NCI-H524 (cell line): Measurements from ENCODE around the gene CEP72.
"Not testable (repeated sequence)": the region's sequence is repeated elsewhere in the genome, so short reads cannot be mapped to it uniquely, and the experiment has no call there.

Experiments
- DNase-seq, 2 experiments: peaks; one replicate each; lab custom pipeline; 2025; lab: John Stamatoyannopoulos, UW

Gene CEP72

GRCh38 chr5:600886-601541 lies 11.1 kb upstream of the CEP72 start:
- DNase-seq = no peak

GRCh38 chr5:601771-602465 lies 10.2 kb upstream of the CEP72 start:
- no peak for DNase-seq

DNA sequence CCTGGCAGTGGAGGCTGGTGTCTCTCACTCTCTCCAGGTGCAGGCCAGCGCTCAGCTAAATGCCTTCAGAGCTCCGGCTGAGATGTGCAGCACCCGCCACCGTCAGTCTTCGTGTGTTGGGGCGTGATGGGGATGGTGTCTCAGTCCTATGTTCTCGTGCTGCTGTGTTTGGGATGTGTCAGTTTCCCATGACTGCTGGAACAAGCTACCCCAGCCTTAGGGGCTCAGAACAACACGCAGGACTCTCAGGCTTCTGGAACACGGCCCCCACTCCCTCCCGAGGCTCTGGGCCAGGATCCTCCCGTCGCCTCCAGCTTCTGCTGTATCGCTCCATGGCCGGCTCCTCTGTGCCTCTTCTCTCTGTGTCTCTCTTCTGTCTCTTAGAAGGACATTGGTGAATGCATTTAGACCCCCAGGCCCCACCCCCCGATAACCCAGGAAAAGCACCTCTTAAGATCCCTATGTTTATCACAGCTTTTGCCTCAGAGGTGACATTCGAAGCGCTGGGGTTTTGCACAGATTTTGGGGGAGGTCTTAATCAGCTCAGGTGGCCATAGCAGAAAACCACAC lies 9.6 kb upstream of the CEP72 start:
- DNase-seq = no peak

DNA sequence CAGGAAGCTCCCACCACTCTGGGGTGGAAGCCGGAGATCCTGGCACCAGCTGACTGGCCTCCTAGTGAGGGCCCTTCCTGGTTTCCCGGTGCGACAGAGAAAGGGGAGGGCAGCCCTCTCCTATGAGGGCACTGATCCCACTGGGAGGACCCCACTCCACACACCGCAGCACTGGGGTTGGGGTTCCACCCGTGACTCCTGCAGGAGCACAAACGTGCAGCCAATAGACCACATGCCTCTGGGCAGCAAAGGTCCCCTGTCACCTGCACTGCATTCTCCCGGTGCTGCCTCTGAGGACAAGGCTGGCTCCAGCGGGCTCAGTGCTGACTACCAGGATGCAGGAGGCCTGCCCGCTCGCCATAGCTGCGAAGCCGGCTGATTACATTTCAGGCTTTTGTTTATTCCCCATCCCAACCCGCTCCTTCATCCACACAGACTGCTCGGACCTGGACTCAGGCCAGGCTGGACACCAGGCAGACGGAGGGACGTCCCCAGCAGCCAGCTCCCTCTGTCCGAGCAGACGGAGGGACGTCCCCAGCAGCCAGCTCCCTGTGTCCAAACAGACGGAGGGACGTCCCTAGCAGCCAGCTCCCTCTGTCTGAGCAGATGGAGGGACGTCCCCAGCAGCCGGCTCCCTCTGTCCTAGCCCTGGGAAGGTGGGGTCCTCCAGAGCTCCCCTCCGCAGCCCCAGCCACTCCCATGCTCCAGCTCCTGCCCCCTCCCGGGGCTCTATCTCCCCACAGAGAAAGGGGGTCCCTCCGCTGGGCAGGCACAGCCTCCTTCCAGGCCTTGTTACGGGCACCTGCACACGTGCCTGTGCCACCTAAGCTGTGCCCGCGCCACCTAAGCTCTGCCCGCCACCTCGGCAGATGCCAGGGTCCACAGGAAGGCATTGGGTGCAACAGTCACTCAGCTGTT lies 8.8 kb upstream of the CEP72 start:
- DNase-seq = peak in 1 of 2 experiments; percentile 24

- DNase-seq = no peak
Observed at GRCh38 chr5:604391-604831, 7.7 kb upstream of the CEP72 start.

- not testable (repeated sequence) for DNase-seq
Observed at GRCh38 chr5:605090-605489, 7.0 kb upstream of the CEP72 start.

DNA sequence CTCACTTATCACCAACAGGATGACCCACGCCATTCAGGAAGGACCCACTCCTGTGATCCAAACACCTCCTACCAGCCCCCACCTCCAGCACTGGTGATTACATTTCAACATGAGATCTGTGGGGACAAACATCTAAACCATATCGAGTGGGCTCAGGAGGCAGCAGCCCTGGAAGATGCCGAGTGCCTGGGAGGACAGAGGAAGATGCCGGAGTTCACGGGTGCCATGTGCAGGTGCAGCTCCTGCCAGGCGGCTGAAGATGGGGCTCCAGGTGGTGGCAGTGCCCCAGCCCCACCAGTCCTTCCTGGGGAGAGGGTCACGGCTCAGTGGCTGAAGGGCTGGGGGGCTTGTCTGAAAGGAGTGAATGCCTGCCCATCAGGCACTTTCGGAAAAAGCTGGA lies 6.1 kb upstream of the CEP72 start:
- no peak for DNase-seq

- DNase-seq = no peak
Observed at GRCh38 chr5:606526-607399, 5.4 kb upstream of the CEP72 start.

DNA sequence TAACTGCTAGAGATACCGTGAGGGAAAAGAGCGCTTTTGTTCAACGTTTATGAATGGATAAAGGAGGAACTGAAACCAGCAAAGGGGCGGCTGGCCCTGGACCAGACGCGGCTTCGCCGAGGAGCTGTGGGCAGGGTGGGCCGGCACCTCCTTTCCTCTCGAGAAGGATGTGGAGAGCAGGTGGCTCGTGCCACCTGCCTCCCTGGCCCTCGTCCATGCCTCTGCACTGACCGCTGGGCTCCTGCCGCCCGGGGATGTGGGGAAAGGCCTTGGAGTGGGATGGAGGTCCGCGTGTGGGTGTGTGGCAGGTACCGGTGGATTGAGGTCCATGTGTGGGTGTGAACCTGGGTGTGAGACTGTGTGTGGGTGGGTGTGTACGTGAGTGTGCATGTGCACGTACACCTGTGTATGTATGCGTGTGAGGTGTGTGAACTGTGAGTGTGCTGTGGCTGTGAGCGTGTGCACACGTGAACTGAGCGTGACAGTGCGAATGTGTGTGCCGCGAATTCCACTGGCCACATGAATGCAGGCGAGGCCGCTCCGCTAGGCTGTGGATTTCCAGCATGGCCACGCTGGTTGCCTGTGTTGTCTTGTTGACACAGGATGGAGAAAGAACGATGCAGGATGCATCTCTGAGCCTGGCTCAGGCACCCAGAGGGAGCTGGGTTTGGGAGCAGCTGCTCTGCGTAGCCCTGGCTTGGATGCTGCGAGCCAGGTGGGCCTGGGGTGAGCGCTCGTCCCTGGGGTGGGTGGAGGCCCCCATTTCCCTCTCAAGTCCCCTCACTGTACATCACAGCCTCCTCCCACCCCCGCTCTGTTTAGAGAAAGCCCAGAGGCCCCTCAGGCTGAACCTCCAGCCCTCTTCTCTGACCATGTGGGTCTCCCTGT lies 4.4 kb upstream of the CEP72 start:
- DNase-seq = no peak

DNA sequence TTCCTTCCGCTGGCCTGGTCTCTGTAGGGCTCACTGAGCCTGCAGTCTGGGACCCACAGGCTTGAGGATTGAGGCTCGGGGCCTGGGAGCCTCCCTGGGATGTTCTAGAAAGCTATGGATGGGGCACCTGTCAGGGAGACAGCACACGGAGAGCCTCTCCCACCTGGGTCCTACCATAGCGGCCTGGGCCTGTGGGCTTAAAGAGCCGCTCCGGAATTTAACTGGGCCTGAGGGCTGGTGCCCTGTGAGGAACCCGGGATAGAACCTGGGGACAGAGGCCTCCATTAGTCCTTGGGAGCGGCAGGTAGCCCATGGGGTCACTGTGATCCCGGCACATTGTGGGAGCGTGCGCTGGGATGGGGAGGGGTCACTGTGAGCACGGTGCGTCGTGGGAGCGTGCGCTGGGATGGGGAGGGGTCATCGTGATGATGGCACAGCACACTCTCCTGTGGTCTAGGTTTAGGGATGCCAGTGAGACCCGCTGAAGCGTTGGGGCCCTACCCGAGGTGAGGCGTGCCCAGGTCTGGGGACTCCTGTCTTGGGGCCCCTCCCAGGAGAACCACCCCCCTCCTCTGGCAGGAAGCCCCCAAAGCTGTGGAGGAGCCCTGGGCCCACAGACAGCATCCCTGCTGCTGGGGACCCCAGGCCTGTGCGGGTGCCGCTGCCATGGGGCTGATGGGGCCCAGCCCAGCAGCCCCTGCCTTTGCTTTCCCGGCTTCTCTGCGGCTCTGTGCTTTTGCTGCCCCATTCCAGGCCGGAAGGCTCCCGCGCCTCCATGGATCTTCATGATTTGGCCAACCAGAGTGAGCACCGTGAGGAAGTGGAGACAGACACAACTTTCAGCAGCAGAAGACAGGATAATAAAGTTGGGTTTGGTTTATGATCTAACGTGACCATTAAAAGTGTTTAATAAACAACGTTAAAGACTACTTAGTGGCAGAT lies 3.4 kb upstream of the CEP72 start:
- no peak for DNase-seq

DNA sequence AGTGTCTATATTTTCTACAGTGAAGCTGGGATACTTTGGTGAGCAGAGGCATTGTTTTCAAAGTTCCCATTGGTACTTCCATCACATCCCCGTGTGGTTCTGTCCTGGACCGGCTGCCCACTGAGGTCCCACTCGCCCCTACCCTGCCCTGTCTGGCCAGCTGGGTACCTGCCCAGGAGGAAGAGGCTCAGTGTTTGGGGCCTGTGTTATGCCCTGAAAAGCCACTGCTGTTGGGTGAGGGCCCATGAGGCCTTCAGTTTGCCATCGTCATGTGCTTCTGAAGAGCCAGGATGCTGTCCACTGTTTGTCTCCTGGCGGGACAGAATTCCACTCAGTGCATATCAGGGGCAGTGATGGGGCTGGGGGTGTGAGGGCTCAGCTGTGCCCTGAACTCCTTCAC lies 2.6 kb upstream of the CEP72 start:
- no peak for DNase-seq

GRCh38 chr5:610011-610743 lies 2.0 kb upstream of the CEP72 start:
- no peak for DNase-seq

GRCh38 chr5:610744-611730 lies 1.1 kb upstream of the CEP72 start:
- no peak for DNase-seq

DNA sequence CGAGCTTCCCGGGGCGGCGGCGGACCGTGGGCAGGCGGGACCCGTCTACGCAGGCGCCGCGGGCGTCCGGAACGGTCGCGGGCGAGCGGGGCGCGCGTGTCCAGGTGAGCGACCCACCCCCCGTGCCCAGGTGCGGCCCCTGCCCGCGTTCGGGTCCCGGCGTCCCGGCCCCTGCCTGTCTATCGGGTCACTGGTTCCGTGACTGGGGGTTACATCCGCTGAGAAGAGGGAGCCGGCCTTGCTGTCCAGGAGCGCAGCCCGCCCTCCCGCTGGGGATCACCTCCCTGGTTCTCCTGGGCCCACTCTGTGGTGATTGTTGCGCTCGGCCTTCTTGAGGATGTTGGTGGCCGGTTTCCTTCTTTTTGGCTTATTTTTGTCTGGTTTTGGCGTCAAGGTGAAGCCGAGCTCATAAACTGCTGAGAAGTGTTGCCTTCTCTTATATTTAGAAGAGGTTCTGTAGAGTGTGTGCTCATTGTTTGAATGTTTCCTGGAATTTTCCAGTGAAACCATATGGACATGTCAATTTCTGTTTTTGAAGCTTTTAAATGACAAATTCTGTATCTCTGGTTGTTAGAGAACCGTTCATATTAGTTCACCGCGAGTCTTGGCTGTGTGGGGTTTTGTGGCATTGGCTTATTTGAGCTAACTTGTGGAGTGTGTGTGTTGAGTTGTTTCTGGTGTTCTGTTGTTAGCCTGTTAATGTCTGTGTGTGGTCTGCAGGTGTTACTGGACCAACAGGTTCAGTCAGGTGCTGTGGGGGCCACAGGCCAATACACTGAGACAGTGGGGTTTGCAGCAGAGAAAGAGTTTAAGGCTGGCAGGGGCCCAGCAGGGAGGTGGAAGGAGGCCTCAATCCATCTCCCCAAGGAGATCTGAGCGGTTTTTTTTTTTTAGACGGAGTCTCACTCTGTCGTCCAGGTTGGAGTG lies 621 bp downstream of the CEP72 start:
- DNase-seq = no peak

- no peak for DNase-seq
Observed at GRCh38 chr5:616484-617039, 4.4 kb downstream of the CEP72 start.

GRCh38 chr5:617896-618295 lies 5.8 kb downstream of the CEP72 start:
- DNase-seq = no peak
